Occipital lobe (tissue), 2 donors: ENCODE results near the gene ABTB2. TPM values are rescaled to one million over a fixed set of nuclear protein-coding genes. Genes with fewer than 3 reads are reported as not detected.

Experiments
- DNase-seq: peaks from one replicate; lab custom pipeline; 2025; lab: John Stamatoyannopoulos, UW
- total RNA-seq: library from RNA; depleted of rRNA; stranded (reverse); fragments of >200 nt; gene quantifications from one replicate; pipeline ENCODE4 v1.2.3, GENCODE V29; 2014

Gene ABTB2
- total RNA-seq, 1 donor from 2014 or later = 3.7 TPM

DNA sequence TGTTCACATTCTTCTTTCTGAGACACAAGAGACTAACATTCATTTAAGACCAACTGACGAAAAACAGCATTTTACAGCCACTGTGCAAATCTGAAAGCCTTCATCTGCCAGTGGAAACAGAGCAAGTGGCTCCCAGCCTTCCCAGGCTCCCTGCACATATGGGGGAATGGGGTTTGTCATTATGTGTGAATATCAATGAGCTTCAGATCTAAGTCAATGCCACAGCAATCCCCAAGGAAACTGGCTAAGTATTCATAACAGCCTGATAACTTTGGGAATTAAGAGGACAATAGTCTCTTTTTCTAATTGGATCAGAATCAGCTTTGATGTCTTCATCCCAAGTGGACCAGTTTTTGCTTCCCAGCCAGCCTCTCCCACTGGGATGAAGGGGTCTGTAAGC is 66.9 kb downstream of the ABTB2 start:
- DNase-seq = no peak

DNA sequence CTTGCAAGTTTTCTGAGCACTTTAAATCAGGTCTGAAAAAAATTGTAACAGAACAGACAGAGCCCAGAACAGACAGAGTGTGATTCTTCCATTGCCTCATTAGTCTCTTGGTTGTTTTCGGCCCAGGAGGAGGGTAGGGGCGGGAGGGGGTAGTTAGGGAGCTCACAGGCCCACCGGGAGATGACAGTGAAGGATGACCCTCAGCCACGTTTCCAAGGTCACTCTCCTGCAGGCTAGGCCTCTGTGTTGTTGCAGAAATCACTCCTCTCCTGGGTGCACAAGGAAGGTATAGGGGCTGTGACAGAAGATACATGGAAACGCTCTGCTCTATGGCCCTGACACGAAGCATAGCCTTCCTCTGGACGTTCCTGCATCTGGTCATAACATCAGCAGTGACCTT is 69.3 kb downstream of the ABTB2 start:
- no peak for DNase-seq

GRCh38 chr11:34284811-34285481 is 72.9 kb downstream of the ABTB2 start:
- DNase-seq = no peak

DNA sequence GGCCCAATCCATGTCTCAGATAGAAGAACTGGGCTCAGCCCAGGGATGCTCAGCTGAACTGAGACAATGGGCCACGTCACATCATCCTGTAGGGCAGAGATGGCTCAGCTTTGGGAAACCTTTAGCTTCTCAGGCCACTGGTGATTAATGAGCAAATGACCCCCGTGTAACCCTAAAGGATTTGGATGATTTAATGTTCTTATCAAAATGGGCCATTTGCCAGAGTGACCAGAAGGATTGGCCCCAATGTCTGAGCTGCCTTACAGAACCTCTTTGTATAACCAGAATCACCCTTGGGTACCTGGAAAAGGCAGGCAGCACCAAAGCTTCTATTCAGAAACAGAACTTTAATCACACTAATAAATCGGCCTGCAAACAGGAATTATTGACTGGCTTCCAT is 73.7 kb downstream of the ABTB2 start:
- DNase-seq = no peak

- no peak for DNase-seq
Observed at GRCh38 chr11:34280945-34281872, 76.6 kb downstream of the ABTB2 start.

DNA sequence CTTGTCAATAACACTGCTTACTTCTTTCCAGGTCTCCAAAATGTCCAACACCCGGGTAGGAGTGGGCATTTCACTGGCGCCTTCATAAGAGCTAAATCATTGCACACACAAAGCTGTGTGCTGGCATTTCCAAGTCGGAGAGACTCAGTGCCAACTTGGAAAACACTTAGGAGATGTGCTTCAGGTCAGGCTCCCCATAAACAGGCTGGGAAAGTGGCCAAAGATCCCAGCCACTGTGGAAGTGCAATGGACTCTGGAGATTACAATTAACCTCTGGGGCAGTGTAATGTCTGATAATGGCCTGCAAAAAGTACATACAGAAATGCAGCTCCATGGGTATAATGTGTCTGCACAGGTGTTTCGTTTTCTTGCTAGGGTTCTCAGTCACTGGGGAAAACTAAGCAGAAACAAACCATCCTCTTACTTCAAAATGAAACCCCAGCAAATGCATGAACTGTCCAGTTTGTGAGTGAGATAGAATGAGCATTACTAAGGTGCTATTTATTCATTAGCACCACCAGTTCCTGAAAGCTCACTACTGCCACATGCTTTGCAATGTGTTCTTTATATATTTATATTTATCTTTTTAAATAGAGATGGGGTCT is 79.0 kb downstream of the ABTB2 start:
- no peak for DNase-seq

GRCh38 chr11:34278175-34278574 is 79.6 kb downstream of the ABTB2 start:
- DNase-seq = no peak

DNA sequence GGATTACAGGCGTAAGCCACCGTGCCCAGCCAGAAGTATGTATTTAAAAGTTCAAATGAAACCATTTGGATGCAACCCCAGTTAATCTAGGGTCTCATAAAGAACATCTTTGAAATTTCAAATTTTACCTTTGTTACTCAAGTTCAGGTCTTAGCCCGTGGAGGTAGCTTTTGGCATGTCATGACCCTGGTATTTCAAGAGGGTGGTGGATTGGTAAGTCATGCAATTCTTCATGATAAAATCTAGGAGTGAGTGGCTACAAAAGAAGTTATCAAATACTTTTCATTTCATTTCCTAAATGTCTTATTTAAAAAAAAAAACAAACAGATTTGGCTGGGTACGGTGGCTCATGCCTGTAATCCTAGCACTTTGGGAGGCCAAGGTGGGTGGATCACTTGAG is 80.6 kb downstream of the ABTB2 start:
- DNase-seq = no peak

GRCh38 chr11:34276352-34276864 is 81.4 kb downstream of the ABTB2 start:
- no peak for DNase-seq

- DNase-seq = no peak
Observed at GRCh38 chr11:34275486-34275885, 82.3 kb downstream of the ABTB2 start.

- DNase-seq = peak; percentile 34
Observed at GRCh38 chr11:34274712-34275398, 83.0 kb downstream of the ABTB2 start.

GRCh38 chr11:34273099-34273498 is 84.7 kb downstream of the ABTB2 start:
- DNase-seq = no peak

GRCh38 chr11:34271727-34272126 is 86.1 kb downstream of the ABTB2 start:
- DNase-seq = no peak

DNA sequence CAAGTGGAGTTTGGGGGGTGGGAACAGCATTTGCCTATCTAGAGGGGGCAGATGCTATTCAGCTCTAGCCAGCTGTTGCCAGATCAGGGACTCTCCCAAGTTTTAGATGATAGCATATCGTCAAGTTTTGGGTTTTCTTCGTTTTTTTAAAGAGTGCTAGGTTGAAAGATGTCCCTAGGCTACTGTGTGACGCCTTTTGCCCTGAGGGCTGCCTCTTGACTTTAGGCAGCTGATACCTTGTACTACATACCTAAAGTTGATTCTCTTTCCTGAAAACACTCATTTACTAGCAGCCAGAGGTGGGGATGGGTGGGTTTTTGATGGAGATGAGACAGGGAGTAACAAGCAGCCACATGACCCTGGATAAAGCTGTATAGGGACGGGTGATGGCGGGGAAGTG is 87.1 kb downstream of the ABTB2 start:
- no peak for DNase-seq

DNA sequence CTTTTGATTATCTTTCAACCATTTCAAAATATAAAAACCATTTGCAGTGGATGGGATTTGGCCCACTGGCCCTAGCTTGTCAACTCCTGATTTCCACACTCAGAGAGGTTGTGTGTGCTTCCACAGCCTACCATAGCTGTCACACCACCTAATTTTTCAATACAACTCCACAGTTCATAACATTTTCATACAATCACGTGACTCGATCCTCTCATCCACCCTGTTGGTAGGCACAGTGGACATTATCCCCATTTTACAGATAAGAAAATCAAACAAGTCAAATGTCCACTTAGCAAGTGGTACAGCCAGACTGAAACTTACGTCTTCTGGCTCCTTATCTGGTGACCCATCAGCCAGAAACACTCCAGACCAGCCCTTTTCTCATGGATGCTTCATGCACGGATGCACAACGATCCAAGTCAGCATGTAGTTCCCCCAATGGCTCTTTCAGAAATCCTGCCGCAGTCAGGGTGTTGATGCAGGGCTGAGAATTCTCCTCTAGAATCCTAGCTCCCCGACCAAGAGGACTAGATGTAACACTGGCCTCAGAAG is 88.0 kb downstream of the ABTB2 start:
- DNase-seq = no peak

DNA sequence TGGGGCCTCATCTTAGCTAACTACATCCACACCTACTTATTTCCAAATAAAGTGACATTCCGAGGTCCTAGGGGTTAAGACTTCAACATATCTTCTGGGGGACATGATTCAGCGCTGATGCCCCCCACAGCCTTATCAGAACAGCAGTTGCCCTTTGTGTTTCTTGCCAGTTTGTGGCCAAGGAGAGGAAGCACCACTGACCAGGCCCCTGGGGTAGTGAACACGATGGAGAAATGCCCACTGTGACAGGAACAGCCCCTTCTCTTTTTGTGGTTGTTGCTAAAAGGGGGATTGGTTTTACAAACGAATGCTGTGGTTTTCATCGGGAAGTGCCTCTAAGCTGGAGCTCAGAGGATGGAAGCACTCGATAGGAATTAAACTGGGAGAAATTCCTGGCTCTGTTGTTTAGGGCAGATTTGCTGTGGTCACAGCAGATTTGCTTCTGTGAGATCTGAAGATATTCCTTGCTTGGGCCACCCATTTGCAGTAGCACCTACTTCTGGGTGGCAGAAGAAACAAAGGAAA is 88.8 kb downstream of the ABTB2 start:
- DNase-seq = no peak

DNA sequence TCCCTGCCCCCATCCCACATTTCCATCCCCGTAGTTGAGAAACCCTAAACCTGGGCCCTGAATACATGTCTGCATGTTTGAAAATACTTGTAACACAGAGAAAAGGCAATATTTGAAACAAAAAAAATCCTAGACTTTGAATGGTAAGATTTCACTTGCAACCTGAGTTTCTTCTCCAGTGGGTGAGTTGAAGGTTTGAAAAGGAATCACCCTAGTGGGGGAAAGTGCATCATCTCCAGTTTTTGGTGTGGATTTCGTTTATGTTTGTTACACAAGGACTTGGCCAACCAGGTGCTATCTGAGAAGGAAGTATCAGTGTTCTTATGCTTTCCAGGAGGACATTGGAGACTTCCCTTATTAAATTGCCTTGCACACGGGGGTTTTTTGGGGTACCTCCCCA is 90.4 kb downstream of the ABTB2 start:
- DNase-seq = no peak

GRCh38 chr11:34267013-34267412 is 90.8 kb downstream of the ABTB2 start:
- DNase-seq = no peak

DNA sequence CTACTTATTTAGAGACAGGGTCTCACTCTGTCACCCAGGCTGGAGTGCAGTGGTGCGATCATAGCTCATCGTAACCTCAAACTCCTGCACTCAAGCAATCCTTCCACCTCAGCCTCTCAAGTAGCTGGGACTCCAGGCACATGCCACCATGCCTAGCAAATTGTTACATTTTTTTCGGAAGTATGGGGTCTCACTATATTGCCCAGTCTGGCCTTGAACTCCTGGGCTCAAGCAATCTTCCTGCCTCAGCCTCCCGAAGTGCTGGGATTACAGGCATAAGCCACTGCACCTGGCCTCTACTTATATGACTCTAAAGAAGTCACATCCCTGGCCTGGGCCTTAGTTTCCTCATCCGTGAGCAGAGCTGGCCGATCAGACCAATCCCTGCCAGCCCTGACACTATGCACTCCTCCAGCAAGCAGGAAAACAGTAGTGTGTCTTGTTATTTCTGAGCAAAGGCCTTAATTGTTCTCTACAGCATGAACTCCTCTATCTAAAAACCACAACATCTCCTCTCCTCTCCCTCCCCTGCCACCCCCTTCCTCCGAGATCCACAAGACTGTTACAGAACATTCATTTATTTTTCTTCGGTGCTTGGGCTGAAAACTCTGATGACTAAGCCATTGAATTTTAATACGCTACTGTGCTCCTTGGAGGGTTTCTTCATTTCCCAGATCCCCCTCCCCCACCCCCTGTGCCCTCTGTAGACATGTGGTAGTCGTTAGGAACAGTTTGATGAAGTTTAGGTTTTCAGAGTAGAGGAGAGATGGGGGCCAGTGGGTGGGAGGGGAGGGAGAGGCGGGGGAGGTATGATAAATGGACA is 91.5 kb downstream of the ABTB2 start:
- peak; percentile 52 for DNase-seq
